Thoracic aorta (tissue), 2 donors: Measurements from ENCODE around the gene PPP2R2D. TPM values are rescaled to one million over a fixed set of nuclear protein-coding genes. Genes with fewer than 3 reads are reported as not detected.
"Not testable (repeated sequence)": the region's sequence is repeated elsewhere in the genome, so short reads cannot be mapped to it uniquely, and the experiment has no call there.

ENCODE experiments used
- ATAC-seq: fragments of 150-250 bp; one replicate; pipeline ENCODE4 v1.8.0; 2017; ENCODE audit warnings: low read depth; ENCODE audit not compliant: insufficient number of reproducible peaks, low FRiP score
- DNase-seq: peaks from one replicate; pipeline ENCODE4 v3.0.0-alpha.2; 2020; ENCODE audit warnings: low spot score
- H3K27ac ChIP-seq, 2 donors: fragments of 200-600 bp; sonication (generic); 1 replicate in 1 of 2; 2 replicates in 1 of 2; pipeline ENCODE4 v1.5.1; 2016; ENCODE audit warnings: mild to moderate bottlenecking in 2 of 2, moderate library complexity in 2 of 2
- H3K27me3 ChIP-seq: fragments of 200-600 bp; sonication (generic); replicated peaks from 2 replicates; pipeline ENCODE4 v1.6.0; 2016; ENCODE audit warnings: mild to moderate bottlenecking; ENCODE audit not compliant: insufficient read depth
- H3K36me3 ChIP-seq: fragments of 200-600 bp; sonication (generic); one replicate; pipeline ENCODE4 v1.5.1; 2016
- H3K4me1 ChIP-seq, 2 donors: fragments of 200-600 bp; sonication (generic); 1 replicate in 1 of 2; 2 replicates in 1 of 2; pipeline versions ENCODE4 v1.5.1 to v1.6.0; 2016; ENCODE audit warnings: low read depth in 2 of 2, mild to moderate bottlenecking in 1 of 2; ENCODE audit not compliant: control insufficient read depth in 1 of 2
- H3K4me3 ChIP-seq: fragments of 200-600 bp; sonication (generic); 2 replicates; pipeline ENCODE4 v1.5.1; 2016; ENCODE audit warnings: mild to moderate bottlenecking
- H3K9me3 ChIP-seq: fragments of 200-600 bp; sonication (generic); 2 replicates; pipeline ENCODE4 v1.5.1; 2016
- CTCF ChIP-seq: fragments of 200-600 bp; sonication (generic); IDR thresholded peaks from one replicate; pipeline ENCODE4 v1.5.1; 2019; ENCODE audit warnings: antibody characterized with exemption
- total RNA-seq, 2 donors: library from RNA; depleted of rRNA; stranded (reverse); fragments of >200 nt; gene quantifications; one replicate each; pipeline versions ENCODE4 v1.1.0 to v1.2.3, GENCODE V29; 2016

The PPP2R2D gene
- total RNA-seq, 2 donors from 2014 or later, result 23.0 to 34.1 TPM

- Histone ChIP-seq H3K4me1 (no peaks in the 10 kb centered on the region), H3K9me3 (no peaks in the 10 kb centered on the region), H3K27me3 (no peaks in the 10 kb centered on the region), H3K4me3 (no peak overlapping the region), H3K27ac (no peak overlapping the region), H3K36me3 (peaks cover 5% of the 10 kb centered on the region)
- ATAC-seq (no peak), DNase-seq (no peak)
- no peak for TF ChIP-seq CTCF
Measured at GRCh38 chr10:131915990-131916766, 15.4 kb downstream of the PPP2R2D start.

DNA sequence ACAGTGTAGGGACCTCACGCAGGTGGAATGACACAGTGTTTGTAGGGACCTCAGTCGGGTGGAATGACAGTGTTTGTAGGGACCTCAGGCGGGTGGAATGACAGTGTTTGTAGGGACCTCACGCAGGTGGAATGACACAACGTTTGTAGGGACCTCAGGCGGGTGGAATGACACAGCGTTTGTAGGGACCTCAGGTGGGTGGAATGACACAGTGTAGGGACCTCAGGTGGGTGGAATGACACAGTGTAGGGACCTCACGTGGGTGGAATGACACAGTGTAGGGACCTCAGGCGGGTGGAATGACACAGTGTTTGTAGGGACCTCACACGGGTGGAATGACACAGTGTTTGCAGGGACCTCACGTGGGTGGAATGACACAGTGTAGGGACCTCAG is 16.0 kb downstream of the PPP2R2D start:
- DNase-seq, H3K27me3 ChIP-seq, H3K36me3 ChIP-seq, H3K27ac ChIP-seq, H3K4me1 ChIP-seq, H3K9me3 ChIP-seq, H3K4me3 ChIP-seq, ATAC-seq: not testable (repeated sequence)

- not testable (repeated sequence) for H3K36me3 ChIP-seq, H3K4me1 ChIP-seq, H3K4me3 ChIP-seq, H3K27ac ChIP-seq, DNase-seq, ATAC-seq, H3K27me3 ChIP-seq, H3K9me3 ChIP-seq
Measured at GRCh38 chr10:131917496-131917895, 16.7 kb downstream of the PPP2R2D start.

GRCh38 chr10:131919461-131919860 is 18.7 kb downstream of the PPP2R2D start:
- DNase-seq, H3K27ac ChIP-seq, H3K4me1 ChIP-seq, H3K36me3 ChIP-seq, H3K4me3 ChIP-seq, ATAC-seq, H3K27me3 ChIP-seq, H3K9me3 ChIP-seq: not testable (repeated sequence)

- no peak for DNase-seq
- TF ChIP-seq CTCF, result no peak
- H3K9me3 ChIP-seq, result no peaks in the 10 kb centered on the region
Measured at GRCh38 chr10:131920151-131920550, 19.3 kb downstream of the PPP2R2D start.

DNA sequence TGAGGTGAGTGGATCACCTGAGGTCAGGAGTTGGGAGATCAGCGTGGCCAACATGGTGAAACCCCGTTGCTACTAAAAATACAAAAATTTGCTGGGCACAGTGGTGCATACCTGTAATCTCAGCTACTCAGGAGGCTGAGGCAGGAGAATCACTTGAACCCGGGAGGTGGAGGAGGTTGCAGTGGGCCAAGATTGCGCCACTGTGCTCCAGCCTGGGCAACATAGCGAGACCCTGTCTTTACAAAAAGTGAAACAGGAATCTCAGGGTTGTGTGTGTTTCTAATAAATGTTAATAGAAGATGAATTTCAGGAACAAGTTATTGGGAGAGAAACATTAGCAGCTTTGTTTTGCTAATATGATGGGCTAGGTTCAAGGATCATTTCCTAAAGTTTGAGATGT is 19.9 kb downstream of the PPP2R2D start:
- no peak for TF ChIP-seq CTCF

More at GRCh38 chr10:131920151-131920550, 19.3 kb downstream of the PPP2R2D start:
- no peak for ATAC-seq
- Histone ChIP-seq H3K4me3 (no peak overlapping the region), H3K36me3 (no peaks in the 10 kb centered on the region), H3K27ac (no peak overlapping the region), H3K27me3 (no peaks in the 10 kb centered on the region), H3K4me1 (no peaks in the 10 kb centered on the region)

More for the DNA sequence above, 19.9 kb downstream of the PPP2R2D start:
- Histone ChIP-seq H3K4me3 (no peak overlapping the region), H3K9me3 (no peaks in the 10 kb centered on the region), H3K27me3 (no peaks in the 10 kb centered on the region), H3K36me3 (no peaks in the 10 kb centered on the region), H3K4me1 (no peaks in the 10 kb centered on the region), H3K27ac (no peak overlapping the region)
- no peak for DNase-seq
- no peak for ATAC-seq
